HG03378 (cell line): ENCODE results near the gene TRAF3IP3.

Experiments used
- ATAC-seq: cut with Tn5 transposase; IDR thresholded peaks from one replicate; pipeline ENCODE4 v1.9.1; 2021; ENCODE audit warnings: mild to moderate bottlenecking, moderate library complexity; ENCODE audit not compliant: unreplicated experiment

TRAF3IP3 gene

DNA sequence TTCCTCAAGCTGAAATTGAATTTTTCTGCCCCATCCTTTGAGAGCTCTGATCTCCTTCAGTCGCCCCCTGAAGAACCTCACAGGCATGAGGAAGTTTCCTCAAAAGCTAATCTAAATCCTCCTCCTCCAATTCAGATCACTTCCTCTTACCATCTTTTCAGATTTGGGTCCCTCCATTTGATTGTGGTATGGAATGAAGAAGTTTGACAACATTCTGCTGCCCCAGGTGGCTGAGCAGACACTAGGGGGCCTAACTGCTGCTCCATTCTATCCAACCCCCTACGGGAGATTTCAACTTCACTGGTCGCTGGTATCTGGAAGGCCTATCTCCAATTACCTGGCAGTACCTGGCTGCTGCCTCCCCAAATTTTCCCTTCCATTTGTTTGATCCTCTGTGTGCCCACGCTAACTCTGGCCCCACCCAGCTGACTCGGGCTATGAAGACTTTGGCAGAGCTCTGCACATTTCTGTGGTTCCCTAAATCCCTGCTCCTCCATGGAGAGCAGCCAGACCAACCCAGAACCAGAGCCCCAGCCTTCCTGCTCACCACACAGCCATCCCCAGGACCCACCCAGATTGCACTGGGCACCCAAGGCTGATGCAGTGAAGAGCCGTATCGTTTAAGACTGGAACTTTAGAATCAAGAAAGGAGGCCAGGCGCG is 42.3 kb downstream of the TRAF3IP3 start:
- ATAC-seq = no peak

DNA sequence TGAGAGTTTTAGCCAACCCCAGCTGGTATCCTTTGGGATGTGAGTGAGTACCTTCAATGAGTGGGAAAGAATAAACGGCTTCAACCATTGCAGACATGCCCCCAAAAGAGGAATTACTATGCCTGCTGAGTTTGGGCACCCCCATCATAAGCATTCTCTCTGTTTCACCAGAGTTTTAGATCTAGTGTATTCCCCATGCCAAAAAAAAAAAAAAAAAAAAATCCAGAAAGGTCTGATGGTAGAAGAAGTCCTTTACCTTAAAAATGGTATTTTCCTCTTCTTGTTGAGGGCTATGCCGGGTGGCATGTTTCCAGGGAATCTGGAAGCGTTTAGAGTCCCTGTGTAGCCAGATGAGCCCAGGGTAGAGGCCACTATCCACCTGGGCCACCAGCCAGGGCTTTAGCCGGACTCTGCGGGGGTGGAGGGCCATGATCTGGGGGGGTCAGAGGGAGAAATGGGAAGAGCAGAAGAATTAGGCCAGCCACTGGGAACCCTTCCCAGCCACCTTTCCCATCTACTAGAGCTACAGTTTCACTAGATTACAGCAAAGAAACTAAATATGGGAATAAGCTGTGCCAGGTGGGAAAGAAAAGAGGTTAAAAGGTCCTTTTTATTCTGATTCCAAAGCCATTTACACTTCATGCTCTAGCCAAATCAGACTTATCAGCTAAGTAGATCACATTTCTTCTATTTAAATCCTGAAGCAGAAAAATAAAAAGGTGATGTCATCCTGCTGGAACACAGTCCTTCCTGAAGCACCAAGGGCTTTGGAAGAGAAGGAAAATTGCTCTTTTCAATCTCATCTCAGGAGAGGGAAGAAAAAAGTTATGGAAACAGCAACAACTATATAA is 45.4 kb downstream of the TRAF3IP3 start:
- ATAC-seq = no peak

DNA sequence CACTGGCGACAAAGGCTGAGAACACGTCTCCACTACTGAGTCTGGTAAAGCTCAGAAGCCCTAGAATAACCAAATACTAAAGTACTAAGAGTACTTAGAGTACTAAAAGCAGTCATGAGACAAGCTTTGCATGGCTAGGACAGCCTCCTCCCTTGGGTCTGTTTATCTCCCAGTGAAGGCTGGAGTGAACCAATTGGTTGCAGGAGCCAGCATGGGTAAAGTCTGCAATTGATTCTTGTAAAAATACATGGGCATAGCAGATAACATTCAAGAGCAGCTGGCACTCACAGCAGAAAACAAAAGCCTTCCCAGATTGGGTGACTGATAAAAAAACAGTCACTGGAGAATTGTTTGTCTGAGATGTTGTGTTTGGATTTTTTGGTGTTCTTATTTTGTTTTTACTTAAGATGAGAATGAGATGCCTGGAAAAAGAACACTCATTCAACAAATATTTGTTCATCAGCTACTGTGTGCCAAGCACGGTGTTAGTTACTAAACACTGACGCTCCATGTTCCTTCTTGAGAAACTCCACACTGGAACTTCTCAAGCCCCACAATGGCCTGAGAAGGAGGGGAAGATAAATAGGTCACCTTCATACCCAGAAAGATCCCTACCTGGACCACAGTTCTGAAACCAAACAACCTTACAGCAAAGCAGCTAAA is 46.4 kb downstream of the TRAF3IP3 start:
- ATAC-seq = no peak

DNA sequence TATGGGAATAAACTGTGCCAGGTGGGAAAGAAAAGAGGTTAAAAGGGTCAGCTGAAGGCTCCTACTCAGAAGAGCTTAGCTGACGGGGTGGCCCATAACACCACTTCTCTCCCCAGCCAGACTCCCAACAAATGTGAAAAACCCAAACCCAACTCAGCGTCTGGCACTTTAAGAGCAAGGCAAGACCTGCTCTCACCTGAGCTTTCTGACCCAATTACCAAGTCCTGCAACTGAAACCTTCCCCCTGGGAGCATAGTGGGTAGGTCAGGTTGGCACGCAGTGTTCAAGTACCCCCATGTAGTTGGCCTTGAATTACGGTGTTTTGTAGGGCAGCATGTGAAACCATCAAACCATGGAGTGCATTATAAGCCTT is 46.9 kb downstream of the TRAF3IP3 start:
- ATAC-seq = no peak

DNA sequence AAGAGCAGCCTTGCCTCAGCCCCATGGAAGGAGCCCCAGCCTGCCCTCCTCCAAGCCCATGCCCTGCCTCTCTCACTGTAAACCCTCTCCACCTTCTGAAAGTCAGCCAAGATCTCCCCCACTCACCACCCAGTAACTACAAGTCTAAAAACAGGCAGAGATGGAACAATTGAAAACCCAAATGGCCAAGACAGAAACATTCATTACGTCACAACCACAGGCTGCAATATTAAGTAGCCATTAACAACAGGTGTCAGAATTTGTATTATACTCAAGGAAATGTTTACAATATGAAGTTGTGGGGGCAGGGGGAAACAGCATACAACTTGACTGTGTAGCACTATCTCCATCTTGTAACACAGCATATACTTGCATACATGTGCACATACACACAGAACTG is 47.7 kb downstream of the TRAF3IP3 start:
- no peak for ATAC-seq

DNA sequence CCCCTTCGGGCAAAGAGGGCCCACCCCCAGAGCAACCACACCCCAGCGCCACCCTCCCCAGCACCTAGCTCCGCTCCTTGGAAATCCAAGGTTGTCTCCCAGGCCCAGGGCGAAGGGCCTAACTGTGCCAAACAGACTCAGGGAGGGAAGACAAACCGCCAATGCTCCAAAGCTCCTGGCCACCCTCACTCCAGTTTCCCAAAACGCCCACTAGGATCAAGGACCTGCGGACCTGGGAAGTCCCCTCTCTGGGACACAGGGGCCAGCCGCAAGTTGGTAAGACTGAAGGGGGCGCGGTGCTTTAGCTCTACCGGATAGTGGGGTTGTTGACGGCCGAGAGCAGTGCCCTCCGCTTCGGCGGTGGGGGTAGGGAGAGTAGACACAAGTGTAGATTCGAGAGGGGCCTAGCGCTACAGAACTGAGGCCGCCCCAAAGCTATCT is 49.5 kb downstream of the TRAF3IP3 start:
- ATAC-seq = no peak

DNA sequence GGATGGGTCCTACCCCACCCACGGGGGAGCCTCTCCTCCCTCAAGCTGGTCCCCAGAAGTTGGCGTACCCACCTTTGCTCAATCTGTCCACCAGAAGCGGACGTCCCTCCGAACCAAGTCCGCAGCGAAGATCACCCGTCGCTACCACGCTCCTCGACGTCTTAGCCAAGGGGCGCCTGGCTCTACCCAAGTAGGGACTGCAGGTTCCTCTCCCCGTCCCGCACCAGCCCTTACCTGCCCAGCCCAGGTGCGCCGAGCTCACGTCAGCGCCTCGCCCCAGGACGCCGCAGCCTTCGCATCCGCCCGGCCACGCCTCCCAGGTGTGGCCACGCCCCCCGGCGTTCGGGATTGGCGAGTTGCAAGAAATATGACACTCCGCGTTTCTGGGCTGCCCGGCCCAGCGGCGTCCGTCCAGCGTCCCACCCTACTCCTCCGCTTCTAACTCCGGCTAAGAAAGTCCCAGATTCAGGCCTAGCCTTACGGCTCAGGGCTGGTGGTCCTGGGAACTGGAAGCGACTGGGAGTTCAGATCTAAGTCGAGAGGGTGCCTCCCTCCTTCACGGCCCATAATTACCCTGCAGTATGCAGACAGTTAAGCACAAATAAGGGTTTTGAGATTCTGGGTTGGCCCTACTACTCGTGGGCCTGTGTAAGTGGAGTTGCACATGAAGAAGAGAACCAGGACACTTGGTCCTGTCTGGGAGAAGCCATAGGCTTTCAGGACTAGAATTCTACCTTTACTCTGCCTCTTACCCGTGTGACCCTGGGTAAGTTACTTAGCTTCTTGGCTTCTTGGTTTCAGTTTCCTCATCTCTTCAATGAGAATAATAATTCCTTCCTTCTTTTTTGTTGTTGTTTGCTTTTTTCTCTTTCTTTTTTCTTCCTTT is 50.3 kb downstream of the TRAF3IP3 start, which contains the start of gene IRF6:
IRF6 (minus strand) TSS at position 268 of the 886 bp plus-strand sequence. CDS start 4,729 bp downstream, outside the sequence.
- ATAC-seq = peak; percentile 52

DNA sequence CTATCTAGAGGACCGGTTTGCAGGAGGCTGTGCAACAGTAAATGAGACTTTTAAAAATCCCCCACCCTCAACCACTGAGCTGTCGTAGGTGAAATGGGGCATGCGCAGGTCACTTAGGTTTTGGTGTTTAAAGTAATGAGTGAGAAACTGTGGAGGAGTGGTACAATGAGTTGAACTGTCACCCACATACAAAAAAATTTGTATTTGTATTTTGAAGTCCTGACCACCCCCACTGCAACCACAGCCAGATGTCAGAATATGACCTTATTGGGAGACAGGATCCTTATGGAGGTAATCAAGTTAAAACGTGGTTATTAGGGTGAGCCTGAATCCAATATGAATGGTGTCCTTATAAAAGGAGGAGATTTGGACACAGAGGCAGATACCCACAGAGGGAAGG is 51.7 kb downstream of the TRAF3IP3 start:
- no peak for ATAC-seq

DNA sequence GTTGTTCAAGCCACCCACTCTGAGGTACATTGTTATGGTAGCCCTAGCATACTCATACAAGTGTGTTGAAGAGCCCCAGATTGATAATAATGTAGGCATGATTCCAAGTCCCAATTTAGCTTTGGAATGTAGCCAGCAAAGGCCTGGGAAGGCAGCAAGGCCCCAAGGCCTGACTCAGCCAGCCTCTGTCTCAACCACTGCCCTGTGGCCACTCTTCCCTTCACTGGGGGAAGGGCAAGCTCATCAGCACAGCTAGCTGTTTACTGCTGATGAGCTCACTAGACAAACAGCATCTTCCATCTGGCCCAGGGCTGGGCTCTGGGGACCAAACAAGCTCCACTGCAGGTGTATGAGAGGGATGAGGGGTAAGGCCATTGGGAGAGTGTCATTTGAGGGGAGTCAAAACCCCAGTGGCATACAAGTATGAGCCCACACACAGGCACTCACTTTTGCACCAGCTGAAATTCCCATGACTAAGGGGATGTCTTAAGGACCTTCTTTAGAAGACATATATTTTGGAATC is 52.3 kb downstream of the TRAF3IP3 start:
- ATAC-seq = no peak

DNA sequence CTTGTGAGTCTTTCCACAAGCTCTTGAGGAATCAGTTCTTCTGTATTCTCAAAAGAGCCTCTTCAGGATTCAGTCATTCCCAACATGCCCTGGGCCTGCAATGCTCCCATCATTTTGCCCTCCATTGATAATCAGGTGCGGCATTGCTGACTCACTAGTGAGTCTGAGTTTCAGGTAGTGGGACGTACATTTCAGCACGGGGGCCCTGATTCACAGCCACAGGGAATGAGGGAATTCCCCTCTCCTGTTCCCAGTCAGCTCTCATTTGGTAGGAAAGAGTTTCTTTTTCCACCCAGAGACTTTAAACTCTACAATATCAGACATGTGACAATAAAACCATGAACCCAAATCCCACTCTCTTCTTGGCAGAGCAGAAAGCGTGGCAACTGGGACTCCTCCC is 53.8 kb downstream of the TRAF3IP3 start:
- ATAC-seq = no peak

DNA sequence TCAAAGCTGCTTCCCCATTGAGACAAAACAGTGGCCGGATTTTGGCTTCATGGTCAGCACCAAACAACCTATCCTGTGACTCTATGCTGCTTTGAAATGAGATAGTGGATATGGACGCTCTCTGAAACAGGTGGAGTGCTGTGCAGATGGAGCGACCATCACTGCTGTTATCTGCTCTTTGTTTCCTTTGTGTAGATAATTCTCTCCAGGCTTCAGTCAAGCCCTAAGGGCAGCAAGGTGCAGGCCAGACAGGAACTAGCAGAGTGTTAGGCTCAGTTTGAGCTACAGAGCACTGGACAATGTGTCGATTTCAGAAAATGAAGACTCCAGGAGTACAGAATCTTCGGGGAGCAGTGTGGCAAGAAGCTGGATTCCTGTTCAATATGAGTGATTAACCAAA is 54.9 kb downstream of the TRAF3IP3 start:
- ATAC-seq = no peak

DNA sequence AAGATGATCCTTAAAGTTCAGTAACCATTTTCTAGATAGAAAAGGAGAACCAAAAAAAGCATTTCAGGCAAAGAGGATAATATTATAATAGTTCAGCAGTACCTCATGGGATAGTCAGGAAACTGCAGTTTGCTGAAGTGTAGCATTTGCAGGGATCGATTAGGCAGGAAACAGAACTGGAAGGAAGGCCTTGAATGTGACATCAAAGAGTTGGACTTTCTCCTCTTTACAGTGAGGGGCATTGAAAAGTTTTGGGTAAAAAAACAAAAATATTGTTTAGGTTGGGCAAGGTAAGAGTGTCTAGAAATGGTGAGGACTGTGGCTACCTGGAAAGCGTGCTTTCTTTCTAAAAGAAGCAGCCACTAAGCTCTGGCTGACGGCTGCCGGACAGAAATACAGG is 58.0 kb downstream of the TRAF3IP3 start:
- no peak for ATAC-seq

DNA sequence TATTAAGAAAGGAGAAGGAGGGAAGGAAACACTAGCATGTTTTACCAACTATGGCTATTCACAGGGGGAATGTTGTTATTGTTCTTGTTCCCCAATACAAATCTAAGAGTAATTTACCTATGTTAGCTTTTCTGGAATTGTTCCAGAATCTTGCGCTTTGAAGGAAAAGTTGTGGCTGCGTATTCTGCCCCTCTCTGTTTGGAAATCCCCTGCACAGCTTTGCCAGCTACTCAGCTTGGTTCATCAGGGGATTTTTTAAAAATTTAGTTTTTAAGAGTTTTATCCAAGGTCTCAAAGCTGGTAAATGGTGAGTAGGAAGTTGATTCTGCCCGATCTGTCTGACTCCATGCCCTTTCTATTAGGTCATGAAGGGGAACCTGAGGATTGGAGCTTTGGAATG is 59.6 kb downstream of the TRAF3IP3 start:
- no peak for ATAC-seq

DNA sequence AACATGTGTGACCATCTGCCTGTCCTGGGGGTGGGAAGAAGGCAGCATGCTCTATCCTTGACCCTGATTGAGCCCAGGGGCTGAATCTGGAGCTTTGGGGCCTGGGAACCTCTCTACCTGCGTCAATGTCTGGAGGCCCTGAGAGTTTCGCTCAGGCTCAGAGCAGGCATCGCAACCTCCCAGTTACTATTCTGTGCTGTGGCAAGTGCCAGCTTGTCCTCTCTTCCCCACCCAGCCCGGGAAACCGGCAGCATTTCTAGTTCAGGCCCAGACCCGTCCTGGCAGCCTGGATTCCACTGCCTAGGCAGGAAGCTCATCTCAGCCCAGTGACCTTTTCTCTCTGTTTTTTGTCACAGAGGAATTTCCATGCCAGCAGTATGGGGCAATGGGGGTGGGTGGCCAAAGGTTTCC is 60.1 kb downstream of the TRAF3IP3 start:
- no peak for ATAC-seq

DNA sequence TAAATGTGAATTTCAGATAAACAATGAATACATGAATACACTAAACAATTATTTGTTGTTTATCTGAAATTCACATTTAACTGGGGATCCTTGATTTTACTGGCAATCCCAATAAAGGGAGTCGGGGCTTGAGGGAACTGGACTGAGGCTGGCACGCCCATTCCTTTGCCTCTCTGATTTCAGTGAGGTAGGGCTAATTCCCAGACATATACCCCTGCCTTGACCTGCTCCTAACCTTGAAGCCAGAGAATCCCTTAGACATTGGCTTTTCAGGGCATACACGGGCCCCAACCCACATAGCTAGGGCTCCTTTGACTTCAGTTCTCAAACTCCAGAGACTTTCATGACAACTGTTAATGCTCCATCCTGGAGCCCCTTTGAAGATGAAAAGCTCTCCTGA is 61.1 kb downstream of the TRAF3IP3 start:
- no peak for ATAC-seq

DNA sequence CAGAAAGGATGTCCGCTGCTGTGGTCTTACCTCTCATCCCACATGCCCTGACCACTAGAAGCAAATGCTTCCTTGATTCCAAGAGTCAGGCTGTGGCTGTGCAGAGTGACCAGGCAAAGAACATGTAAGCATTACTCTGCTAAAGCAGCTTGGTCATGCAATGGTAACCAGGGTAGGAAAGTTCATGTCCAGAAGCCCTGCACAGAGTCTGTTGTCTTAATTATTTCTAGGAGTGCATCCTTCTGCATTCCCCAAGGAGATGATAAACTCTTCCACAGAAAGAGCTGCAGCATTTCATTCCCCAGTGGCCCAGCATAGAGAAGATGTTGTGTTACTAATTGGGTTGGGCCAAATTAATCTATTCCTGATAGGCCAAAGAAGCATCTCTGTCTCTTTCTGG is 61.8 kb downstream of the TRAF3IP3 start:
- no peak for ATAC-seq

DNA sequence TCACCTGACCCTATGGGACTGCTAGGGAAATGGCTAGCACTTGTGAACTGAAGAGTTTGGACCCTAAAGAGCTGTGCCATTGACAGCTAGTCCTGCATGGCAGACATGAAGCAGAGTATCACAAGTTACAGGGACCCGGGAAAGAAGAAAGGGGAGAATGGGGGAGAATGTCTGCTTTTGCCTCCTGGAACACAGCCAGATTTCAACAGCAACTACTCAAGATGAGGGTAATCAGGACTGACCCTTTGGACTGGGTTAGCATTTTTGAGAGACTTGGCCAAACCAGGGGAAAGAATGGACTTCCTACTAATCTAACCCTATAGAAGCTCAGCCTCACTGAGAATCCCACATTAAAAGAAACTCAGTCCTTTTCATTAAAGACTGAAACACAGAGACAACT is 63.2 kb downstream of the TRAF3IP3 start:
- ATAC-seq = no peak

DNA sequence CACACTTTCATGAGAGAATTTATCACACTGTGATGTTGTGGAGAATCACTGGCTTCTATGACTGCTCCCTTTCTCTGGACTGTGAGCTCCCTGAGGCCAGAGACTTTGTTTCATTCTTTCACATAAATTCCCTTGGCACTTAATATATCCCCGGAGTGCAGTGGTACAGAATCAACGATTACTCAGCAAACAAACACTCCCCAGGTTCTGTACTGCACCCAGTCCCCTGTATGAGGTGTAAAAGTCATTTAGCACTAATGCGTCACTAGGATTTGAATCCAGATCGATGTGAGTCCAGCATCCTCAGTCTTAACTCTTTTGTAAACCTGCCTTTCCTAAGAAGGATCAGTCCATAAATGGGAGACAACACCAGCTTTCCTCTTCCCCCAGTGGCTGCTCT is 65.1 kb downstream of the TRAF3IP3 start:
- ATAC-seq = no peak

DNA sequence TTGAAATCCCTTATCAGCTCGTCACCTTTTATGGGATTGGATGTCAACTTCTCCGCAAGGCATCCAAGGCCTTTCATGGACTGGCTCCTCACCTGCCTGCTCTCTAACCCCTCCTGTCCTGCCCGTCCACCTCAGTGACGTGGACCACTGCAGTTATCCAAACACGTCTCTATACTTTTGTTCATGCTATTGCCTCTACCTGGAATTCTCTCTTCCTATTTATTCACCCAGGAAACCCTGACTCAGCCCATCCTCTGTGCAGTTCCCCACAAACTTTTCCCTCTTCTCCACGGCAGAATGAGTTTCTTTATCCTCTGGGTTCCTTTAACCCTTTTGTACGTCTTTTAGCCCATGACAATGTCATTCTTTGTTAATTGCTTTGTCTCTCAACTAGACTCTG is 66.9 kb downstream of the TRAF3IP3 start:
- no peak for ATAC-seq
